Stimulated activated CD8-positive, alpha-beta memory T cell treated with anti-CD3 and anti-CD28 coated beads, Interleukin-4, amount 100 ng/mL, for 48 hours (primary cell): ENCODE results near the gene ACSL3.
"Not testable (repeated sequence)": the region's sequence is repeated elsewhere in the genome, so short reads cannot be mapped to it uniquely, and the experiment has no call there.

ENCODE experiments used
- DNase-seq: peaks from one replicate; pipeline ENCODE4 v3.0.0-alpha.2; 2020

The ACSL3 gene

GRCh38 chr2:222982010-222982908 is 121.4 kb downstream of the ACSL3 start:
- DNase-seq, result no peak

DNA sequence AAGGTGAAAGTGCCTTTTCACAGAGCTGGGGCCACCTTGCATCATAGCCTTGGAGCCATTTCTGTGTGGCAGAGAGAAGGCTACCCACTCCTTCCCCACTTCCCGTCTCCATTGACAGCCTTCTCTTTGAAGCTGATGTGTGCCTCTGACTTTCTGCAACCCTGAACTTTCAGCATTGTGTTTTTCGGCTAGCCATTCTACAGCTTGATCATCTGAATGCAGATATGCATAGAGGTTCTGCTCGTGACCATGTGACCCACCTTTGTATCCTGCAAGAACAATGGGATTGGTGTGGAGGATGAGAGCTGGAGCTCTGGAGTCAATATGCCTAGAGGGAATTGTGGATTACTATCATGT is 122.1 kb downstream of the ACSL3 start:
- DNase-seq, result no peak

GRCh38 chr2:222984908-222985307 is 124.1 kb downstream of the ACSL3 start:
- no peak for DNase-seq

- DNase-seq, result no peak
Observed at GRCh38 chr2:222989431-222989830, 128.6 kb downstream of the ACSL3 start.

DNA sequence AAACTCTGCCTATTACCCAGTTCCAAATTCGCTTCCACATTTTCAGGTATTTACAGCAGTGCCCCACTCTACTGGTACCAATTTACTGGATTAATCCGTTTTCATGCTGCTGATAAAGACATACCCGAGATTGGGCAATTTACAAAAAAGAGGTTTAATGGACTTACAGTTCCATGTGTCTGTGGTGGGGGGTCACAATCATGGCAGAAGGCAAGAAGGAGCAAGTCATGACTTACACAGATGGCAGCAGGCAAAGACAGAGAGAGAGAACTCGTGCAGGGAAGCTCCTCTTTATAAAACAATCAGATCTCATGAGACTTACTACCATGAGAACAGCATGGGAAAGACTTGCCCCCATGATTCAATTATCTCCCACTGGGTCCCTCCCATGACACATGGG is 129.4 kb downstream of the ACSL3 start:
- not testable (repeated sequence) for DNase-seq

DNA sequence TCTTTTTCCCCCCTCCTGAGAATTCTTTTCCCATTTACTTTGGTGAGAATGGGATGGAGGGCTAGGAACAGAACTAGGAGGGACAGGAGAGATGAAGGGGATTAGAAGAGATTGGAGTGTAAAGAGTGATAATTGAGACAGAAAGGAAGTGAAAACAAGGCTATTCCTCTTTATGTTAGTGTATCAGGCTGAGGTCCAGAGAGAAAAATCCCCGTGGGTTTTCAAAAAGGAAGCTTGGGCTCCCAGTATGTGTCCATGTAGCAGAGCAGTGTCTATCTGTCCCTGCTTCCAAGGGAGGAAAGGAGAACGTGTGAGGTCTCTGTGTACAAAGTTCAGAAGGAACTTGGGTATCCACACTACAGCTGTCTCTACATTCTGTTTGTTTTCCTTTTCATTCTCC is 131.3 kb downstream of the ACSL3 start:
- DNase-seq, result no peak
